HFFc6 (cell line): ENCODE data around the gene PHACTR3. TPM values are rescaled to one million over a fixed set of nuclear protein-coding genes. Genes with fewer than 3 reads are reported as not detected.

ENCODE experiments used
- DNase-seq: peaks from one replicate; pipeline ENCODE4 v3.0.0-alpha.2; 2018
- H3K27ac Mint-ChIP-seq: 2 replicates; pipeline ENCODE4 v1.8.0; 2020; ENCODE audit warnings: mild to moderate bottlenecking, mixed read lengths
- H3K27me3 Mint-ChIP-seq: 2 replicates; pipeline ENCODE4 v1.8.0; 2021; ENCODE audit warnings: mild to moderate bottlenecking, moderate library complexity, mixed read lengths; ENCODE audit not compliant: insufficient read depth
- H3K36me3 Mint-ChIP-seq: 2 replicates; pipeline ENCODE4 v1.8.0; 2021; ENCODE audit warnings: low read depth, mixed read lengths
- H3K4me1 Mint-ChIP-seq: 2 replicates; pipeline ENCODE4 v1.8.0; 2020; ENCODE audit warnings: low read depth, mixed read lengths
- H3K4me3 Mint-ChIP-seq: 2 replicates; pipeline ENCODE4 v1.8.0; 2020; ENCODE audit warnings: mild to moderate bottlenecking, moderate library complexity, mixed read lengths
- H3K9me3 Mint-ChIP-seq: 2 replicates; pipeline ENCODE4 v1.8.0; 2020; ENCODE audit warnings: mild to moderate bottlenecking, mixed read lengths
- total RNA-seq, 6 experiments: library from RNA; stranded (reverse); fragmentation: NEBNext Ultra II Directional; extraction: Animal tissue kit (Norgen Biotek cat#: 25700); gene quantifications; 2 replicates in 1 of 6; 3 replicates in 5 of 6; pipeline ENCODE4 v1.2.3, GENCODE V29; 2021
- TF ChIP-seq, protein P1 (sequence below): fragments of 200-600 bp; sonication (generic); IDR thresholded peaks from 2 replicates; pipeline ENCODE4 v1.5.0; 2021; ENCODE audit warnings: antibody characterized with exemption, mild to moderate bottlenecking

Gene PHACTR3
- total RNA-seq, 6 experiments from 2014 or later, result not detected

DNA sequence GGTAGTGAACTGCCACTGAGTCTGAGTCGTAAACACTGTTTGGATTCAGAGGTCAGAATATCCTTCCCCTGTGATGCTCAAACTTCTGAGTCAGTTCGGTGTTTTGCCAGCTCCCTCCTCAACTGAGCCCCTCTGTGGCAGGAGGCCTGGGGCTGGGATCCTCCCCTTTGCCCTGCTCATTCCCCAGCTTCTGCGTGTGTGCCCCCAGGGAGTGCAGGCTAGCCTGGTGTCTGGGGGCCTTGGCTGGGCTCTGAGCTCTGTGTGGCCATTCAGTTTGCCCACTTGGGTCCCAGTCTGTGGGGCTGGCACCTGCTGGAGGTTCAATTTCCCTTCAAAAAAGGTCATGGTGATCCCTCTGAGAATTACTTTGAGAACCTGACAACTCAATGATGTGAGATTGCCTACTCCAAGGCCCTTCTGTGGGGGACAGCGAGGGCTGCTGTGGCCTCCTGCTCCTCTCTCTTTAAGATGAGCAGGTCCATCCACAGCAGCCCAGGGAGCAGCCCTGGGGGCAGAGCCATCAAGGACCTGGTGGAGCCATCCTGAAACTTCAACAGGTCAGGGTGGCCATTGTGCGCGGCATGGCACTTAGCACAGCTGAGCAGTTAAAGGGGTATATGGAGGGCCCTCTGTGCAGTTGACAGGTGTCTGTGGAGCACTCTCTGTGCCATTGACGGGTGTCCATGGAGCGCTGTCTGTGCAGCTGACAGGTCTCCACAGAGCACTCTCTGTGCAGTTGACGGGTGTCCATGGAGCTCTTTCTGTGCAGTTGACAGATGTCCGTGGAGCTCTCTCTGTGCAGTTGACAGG, 181.9 kb downstream of the PHACTR3 start:
- Mint-ChIP-seq H3K4me1 (no peaks in the 10 kb centered on the region), H3K36me3 (no peaks in the 10 kb centered on the region), H3K27me3 (no peaks in the 10 kb centered on the region), H3K27ac (no peak overlapping the region), H3K4me3 (no peak overlapping the region), H3K9me3 (peaks cover 37% of the 10 kb centered on the region)
- TF ChIP-seq, protein P1, sequence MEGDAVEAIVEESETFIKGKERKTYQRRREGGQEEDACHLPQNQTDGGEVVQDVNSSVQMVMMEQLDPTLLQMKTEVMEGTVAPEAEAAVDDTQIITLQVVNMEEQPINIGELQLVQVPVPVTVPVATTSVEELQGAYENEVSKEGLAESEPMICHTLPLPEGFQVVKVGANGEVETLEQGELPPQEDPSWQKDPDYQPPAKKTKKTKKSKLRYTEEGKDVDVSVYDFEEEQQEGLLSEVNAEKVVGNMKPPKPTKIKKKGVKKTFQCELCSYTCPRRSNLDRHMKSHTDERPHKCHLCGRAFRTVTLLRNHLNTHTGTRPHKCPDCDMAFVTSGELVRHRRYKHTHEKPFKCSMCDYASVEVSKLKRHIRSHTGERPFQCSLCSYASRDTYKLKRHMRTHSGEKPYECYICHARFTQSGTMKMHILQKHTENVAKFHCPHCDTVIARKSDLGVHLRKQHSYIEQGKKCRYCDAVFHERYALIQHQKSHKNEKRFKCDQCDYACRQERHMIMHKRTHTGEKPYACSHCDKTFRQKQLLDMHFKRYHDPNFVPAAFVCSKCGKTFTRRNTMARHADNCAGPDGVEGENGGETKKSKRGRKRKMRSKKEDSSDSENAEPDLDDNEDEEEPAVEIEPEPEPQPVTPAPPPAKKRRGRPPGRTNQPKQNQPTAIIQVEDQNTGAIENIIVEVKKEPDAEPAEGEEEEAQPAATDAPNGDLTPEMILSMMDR, result no peak
- no peak for DNase-seq

DNA sequence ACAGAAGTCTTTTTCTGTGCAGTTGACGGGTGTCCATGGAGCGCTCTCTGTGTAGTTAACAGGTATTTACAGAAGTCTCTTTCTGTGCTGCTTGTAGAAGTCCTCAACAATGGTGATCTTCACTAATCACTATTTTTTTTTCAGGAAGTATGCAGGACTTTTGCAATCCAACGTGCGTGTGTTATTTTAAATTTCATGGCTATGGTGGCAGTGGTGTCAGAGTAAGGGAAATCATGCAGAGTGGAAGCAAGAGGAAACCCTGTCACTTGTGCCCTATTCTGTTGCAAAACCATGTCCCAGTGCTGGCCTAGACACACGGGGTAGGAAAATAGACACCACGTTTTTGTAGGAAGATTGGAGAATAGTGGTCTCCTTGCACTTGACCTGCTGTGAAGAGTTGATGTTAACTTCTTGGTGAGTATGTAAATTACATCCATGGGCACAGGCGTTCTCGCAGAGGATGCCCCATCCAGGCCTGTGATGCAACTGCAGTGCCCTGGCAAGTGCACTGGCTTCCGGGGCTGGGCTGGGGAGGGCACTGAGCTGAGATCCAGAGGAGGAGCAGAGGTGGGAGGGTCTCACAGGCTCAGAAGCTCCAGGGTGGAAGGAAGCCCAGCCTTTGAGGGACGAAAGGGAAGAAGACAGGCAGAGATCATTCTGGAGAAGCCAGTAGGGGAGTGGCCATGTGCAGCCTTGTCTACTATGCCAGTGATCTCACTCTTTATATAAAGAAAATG, 182.6 kb downstream of the PHACTR3 start:
- Mint-ChIP-seq H3K27me3 (no peaks in the 10 kb centered on the region), H3K4me1 (no peaks in the 10 kb centered on the region), H3K27ac (no peak overlapping the region), H3K36me3 (no peaks in the 10 kb centered on the region), H3K4me3 (no peak overlapping the region), H3K9me3 (peaks cover 40% of the 10 kb centered on the region)
- DNase-seq, result no peak
- TF ChIP-seq, protein P1, result no peak

GRCh38 chr20:59787538-59787890, 183.2 kb downstream of the PHACTR3 start:
- no peak for DNase-seq
- H3K4me1 Mint-ChIP-seq, result no peaks in the 10 kb centered on the region
- peaks cover 45% of the 10 kb centered on the region for H3K9me3 Mint-ChIP-seq
- H3K36me3 Mint-ChIP-seq, result no peaks in the 10 kb centered on the region
- no peaks in the 10 kb centered on the region for H3K27me3 Mint-ChIP-seq
- TF ChIP-seq, protein P1, result no peak
- no peak overlapping the region for H3K27ac Mint-ChIP-seq
- H3K4me3 Mint-ChIP-seq, result no peak overlapping the region

- TF ChIP-seq, protein P1, result no peak
- H3K36me3 Mint-ChIP-seq, result no peaks in the 10 kb centered on the region
- H3K9me3 Mint-ChIP-seq, result peaks cover 52% of the 10 kb centered on the region
- no peak for DNase-seq
- H3K27me3 Mint-ChIP-seq, result no peaks in the 10 kb centered on the region
- no peaks in the 10 kb centered on the region for H3K4me1 Mint-ChIP-seq
- H3K27ac Mint-ChIP-seq, result no peak overlapping the region
- H3K4me3 Mint-ChIP-seq, result no peak overlapping the region
Measured at GRCh38 chr20:59788196-59788735, 183.9 kb downstream of the PHACTR3 start.

DNA sequence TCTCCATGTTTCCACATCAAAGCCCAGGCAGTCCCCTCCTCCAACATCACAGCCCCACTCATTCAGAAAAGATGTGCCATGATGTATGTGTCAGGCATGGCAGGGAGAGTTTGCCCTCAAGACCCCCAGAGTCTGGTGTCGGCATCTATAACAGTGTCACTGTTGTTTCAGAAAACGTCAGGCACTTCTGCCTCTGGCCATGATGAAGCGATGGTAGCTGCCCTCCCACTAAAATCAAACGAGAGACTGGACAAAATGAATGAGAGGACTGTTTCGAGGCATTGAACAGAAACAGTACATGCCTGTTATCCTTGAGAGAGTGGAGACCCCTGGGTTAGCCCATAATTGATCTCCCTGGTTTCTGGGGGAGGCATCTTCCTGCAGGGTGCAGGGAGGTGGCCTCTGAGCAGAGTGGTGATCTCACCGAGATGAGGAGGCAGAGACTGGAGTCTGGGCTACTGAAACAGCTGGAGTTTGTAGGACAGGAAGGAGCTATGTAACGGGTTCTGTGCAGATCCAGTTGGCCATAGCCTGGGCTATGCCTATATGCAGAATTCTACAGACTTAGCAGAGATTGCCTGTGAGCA, 184.6 kb downstream of the PHACTR3 start:
- no peak for DNase-seq
- Mint-ChIP-seq H3K9me3 (peaks cover 56% of the 10 kb centered on the region), H3K27me3 (no peaks in the 10 kb centered on the region), H3K4me3 (no peak overlapping the region; the same call in 1 of the 2 replicates), H3K36me3 (no peaks in the 10 kb centered on the region), H3K4me1 (no peaks in the 10 kb centered on the region), H3K27ac (no peak overlapping the region)
- TF ChIP-seq, protein P1, result no peak
